Vein endothelial cell (primary cell): ENCODE data around the gene SCYGR3. TPM values are rescaled to one million over a fixed set of nuclear protein-coding genes. Genes with fewer than 3 reads are reported as not detected.

ENCODE experiments used
- total RNA-seq: library from RNA; depleted of rRNA; stranded (reverse); fragments of >200 nt; gene quantifications from 2 replicates; pipeline ENCODE4 v1.2.3, GENCODE V29; 2012

The SCYGR3 gene
- total RNA-seq = not detected in 2 replicates

GRCh38 chr2:227614740-227615139, at the start of gene SCYGR3:
SCYGR3 (minus strand) TSS chr2:227614840; CDS start chr2:227614840, 0 bp downstream.

GRCh38 chr2:227617316-227618230, 2.9 kb upstream of the SCYGR3 start, which contains the start of gene SCYGR4:
SCYGR4 (plus strand) TSS chr2:227617498; CDS start chr2:227617498, 0 bp downstream.

GRCh38 chr2:227598835-227599503, 15.7 kb downstream of the SCYGR3 start, which contains the start of gene SCYGR2:
SCYGR2 (plus strand) TSS chr2:227598893; CDS start chr2:227598893, 0 bp downstream.

Other genes starting within 250 kb of the SCYGR3 start
- not detected in 2 replicates for gene TM4SF20, start 235.5 kb downstream of the SCYGR3 start, total RNA-seq
- not detected in 2 replicates for gene SCYGR1, start 226.9 kb downstream of the SCYGR3 start, total RNA-seq
- 76.1 and 117 TPM in 2 replicates for gene AGFG1, start 142.7 kb downstream of the SCYGR3 start, total RNA-seq
- not detected in 2 replicates for gene SCYGR2, start 15.9 kb downstream of the SCYGR3 start, total RNA-seq
- not detected in 2 replicates for gene SCYGR4, start 2.7 kb upstream of the SCYGR3 start, total RNA-seq
- gene SCYGR5, start 52.0 kb upstream of the SCYGR3 start, total RNA-seq = not detected in 2 replicates
- 0.33 TPM in 1 of 2 replicates, not detected in the other for gene SLC19A3, start 103.2 kb upstream of the SCYGR3 start, total RNA-seq
- not detected in 2 replicates for gene SCYGR6, start 109.9 kb upstream of the SCYGR3 start, total RNA-seq
- gene SCYGR7, start 113.5 kb upstream of the SCYGR3 start, total RNA-seq = not detected in 2 replicates
- gene SCYGR8, start 131.1 kb upstream of the SCYGR3 start, total RNA-seq = not detected in 2 replicates
- gene CCL20, start 199.0 kb upstream of the SCYGR3 start, total RNA-seq = 0.98 and 1.4 TPM in 2 replicates